IPS-15b (cell line): ENCODE data around the gene KIF23.
"Not testable (repeated sequence)": the region's sequence is repeated elsewhere in the genome, so short reads cannot be mapped to it uniquely, and the experiment has no call there.

Source experiments
- H3K27me3 ChIP-seq: one replicate; pipeline ENCODE4 v1.6.1; 2013; ENCODE audit warnings: low read length; ENCODE audit not compliant: control insufficient read depth, insufficient read depth
- H3K36me3 ChIP-seq: one replicate; pipeline ENCODE4 v1.6.1; 2013; ENCODE audit warnings: low read length; ENCODE audit not compliant: control insufficient read depth, insufficient read depth
- H3K4me1 ChIP-seq: one replicate; pipeline ENCODE4 v1.6.1; 2013; ENCODE audit warnings: mild to moderate bottlenecking, low read length; ENCODE audit not compliant: control insufficient read depth, insufficient read depth
- H3K4me3 ChIP-seq: one replicate; pipeline ENCODE4 v1.5.1; 2013; ENCODE audit warnings: low read depth, low read length
- H3K9ac ChIP-seq: one replicate; pipeline ENCODE4 v1.6.1; 2013; ENCODE audit warnings: low read depth, mild to moderate bottlenecking, low read length
- H3K9me3 ChIP-seq: one replicate; pipeline ENCODE4 v1.6.1; 2013; ENCODE audit warnings: mild to moderate bottlenecking, low read length; ENCODE audit not compliant: control insufficient read depth, insufficient read depth

Gene KIF23

GRCh38 chr15:69443032-69443611 is 29.0 kb downstream of the KIF23 start:
- Histone ChIP-seq H3K4me1 (no peaks in the 10 kb centered on the region), H3K4me3 (no peak overlapping the region), H3K9ac (no peak overlapping the region), H3K36me3 (peaks cover 24% of the 10 kb centered on the region), H3K9me3 (no peaks in the 10 kb centered on the region), H3K27me3 (no peaks in the 10 kb centered on the region)

- peaks cover 20% of the 10 kb centered on the region for H3K36me3 ChIP-seq
Measured at GRCh38 chr15:69444686-69445085, 30.5 kb downstream of the KIF23 start.

GRCh38 chr15:69446953-69447352 is 32.8 kb downstream of the KIF23 start:
- H3K36me3 ChIP-seq, result peaks cover 14% of the 10 kb centered on the region
- no peak overlapping the region for H3K4me3 ChIP-seq
- H3K9ac ChIP-seq, result no peak overlapping the region
- H3K9me3 ChIP-seq, result no peaks in the 10 kb centered on the region
- no peaks in the 10 kb centered on the region for H3K4me1 ChIP-seq
- no peaks in the 10 kb centered on the region for H3K27me3 ChIP-seq

More at GRCh38 chr15:69444686-69445085, 30.5 kb downstream of the KIF23 start:
- Histone ChIP-seq H3K9me3 (no peaks in the 10 kb centered on the region), H3K4me3 (no peak overlapping the region), H3K9ac (no peak overlapping the region), H3K27me3 (no peaks in the 10 kb centered on the region), H3K4me1 (no peaks in the 10 kb centered on the region)

GRCh38 chr15:69450221-69450620 is 36.1 kb downstream of the KIF23 start:
- not testable (repeated sequence) for H3K4me3 ChIP-seq, H3K4me1 ChIP-seq, H3K9me3 ChIP-seq, H3K9ac ChIP-seq, H3K27me3 ChIP-seq
- H3K36me3 ChIP-seq, result peaks cover 22% of the 10 kb centered on the region

- H3K4me1 ChIP-seq, result no peaks in the 10 kb centered on the region
- H3K9me3 ChIP-seq, result no peaks in the 10 kb centered on the region
- H3K36me3 ChIP-seq, result peaks cover 27% of the 10 kb centered on the region
- H3K4me3 ChIP-seq, result no peak overlapping the region
- no peaks in the 10 kb centered on the region for H3K27me3 ChIP-seq
- H3K9ac ChIP-seq, result no peak overlapping the region
Measured at GRCh38 chr15:69450968-69451695, 37.0 kb downstream of the KIF23 start.

GRCh38 chr15:69451951-69452691 is 38.0 kb downstream of the KIF23 start:
- H3K36me3 ChIP-seq, result peaks cover 20% of the 10 kb centered on the region
- H3K4me3 ChIP-seq, result peak overlapping the region; percentile 65
- H3K4me1 ChIP-seq, result no peaks in the 10 kb centered on the region
- H3K9me3 ChIP-seq, result no peaks in the 10 kb centered on the region
- peak overlapping the region; percentile 70 for H3K9ac ChIP-seq
- no peaks in the 10 kb centered on the region for H3K27me3 ChIP-seq

DNA sequence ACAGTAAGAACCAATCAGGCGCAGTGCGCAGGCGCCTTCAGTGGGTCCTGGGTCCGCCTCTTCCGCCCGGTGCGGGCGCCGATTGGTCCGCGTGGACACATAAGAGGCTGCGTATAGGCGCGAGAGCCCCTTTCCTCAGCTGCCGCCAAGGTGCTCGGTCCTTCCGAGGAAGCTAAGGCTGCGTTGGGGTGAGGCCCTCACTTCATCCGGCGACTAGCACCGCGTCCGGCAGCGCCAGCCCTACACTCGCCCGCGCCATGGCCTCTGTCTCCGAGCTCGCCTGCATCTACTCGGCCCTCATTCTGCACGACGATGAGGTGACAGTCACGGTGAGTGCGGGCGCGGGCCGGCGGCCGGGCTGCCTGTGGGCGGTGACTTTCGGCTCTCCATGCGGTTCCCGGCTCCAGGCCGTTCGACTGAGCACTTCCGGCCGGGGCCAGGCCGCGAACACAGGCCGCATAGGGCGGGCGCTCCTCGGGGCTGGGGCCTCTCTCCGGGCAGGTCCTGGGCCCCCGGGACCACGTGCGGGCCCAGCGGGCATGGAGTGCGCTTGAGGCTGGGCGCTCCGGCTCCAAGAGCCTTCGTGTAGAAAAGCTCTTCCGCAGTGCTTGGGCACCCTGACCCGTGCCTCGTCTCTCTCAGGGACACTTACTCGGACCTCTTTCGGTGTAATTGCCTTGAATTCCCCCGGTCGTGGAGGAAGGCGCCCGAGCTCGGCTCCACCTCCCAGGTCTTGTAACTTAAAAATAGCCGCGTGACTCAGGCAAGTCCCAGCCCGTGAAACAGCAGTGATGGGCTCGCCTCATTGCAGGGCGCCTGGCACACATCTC is 38.8 kb downstream of the KIF23 start, which contains the start of gene RPLP1:
Gene RPLP1, plus strand, starts transcription at position 127 of the 830 bp plus-strand sequence. Its CDS starts 131 bp downstream, at position 258.
- Histone ChIP-seq H3K4me3 (peak within 1 kb of the TSS; percentile 65), H3K9ac (peak within 1 kb of the TSS; percentile 92), H3K27me3 (no peaks in the 10 kb centered on the region), H3K4me1 (no peaks in the 10 kb centered on the region), H3K36me3 (peaks cover 16% of the 10 kb centered on the region), H3K9me3 (no peaks in the 10 kb centered on the region)

GRCh38 chr15:69454953-69455352 is 40.8 kb downstream of the KIF23 start:
- Histone ChIP-seq H3K27me3 (no peaks in the 10 kb centered on the region), H3K36me3 (peaks cover 16% of the 10 kb centered on the region), H3K4me1 (no peaks in the 10 kb centered on the region), H3K9me3 (no peaks in the 10 kb centered on the region), H3K4me3 (peak overlapping the region; percentile 65), H3K9ac (peak overlapping the region; percentile 2)

DNA sequence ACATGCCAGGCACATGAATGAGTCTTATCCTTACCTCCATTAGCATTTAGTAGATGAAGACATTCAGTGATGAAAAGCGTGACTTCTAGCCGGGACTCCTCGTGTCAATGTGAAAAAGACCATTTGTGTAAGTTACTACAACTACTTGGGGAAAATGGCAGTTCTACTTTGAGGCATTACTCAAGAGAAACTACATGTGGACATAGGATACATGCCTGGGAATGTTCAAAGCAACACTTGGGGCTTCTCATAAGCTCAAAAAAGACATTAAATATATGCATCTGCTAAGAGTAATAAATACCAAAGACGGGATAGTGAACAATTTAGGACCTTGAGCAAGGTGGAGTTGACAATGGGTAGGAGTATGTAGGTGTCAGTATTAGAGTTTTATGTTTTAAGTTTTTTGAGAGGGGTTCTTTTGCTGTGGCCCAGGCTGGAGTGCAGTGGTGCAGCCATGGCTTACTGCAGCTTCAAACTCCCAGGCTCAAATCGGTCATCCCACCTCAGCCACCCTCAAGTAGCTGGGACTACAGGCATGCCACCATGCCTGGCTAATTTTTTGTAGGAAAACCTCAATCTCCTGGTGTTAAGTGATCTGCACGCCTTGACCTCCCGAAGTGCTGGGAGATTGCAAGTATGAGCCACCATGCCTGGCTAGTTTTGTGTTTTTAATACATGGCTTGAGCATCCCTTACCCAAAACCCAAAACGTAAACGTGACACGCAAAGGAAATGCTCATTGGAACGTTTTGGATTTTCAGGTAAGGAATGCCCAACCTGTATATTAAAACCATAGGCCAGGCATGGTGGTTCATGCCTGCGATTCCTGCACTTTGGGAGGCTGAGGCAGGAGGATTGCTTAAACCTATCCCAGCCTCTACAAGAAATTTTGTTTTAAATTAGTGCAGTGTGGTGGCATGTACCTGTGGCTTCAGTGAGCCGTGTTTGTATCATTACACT is 42.3 kb downstream of the KIF23 start:
- Histone ChIP-seq H3K4me1 (no peaks in the 10 kb centered on the region), H3K27me3 (no peaks in the 10 kb centered on the region), H3K4me3 (no peak overlapping the region), H3K9me3 (no peaks in the 10 kb centered on the region), H3K9ac (no peak overlapping the region), H3K36me3 (peaks cover 16% of the 10 kb centered on the region)

DNA sequence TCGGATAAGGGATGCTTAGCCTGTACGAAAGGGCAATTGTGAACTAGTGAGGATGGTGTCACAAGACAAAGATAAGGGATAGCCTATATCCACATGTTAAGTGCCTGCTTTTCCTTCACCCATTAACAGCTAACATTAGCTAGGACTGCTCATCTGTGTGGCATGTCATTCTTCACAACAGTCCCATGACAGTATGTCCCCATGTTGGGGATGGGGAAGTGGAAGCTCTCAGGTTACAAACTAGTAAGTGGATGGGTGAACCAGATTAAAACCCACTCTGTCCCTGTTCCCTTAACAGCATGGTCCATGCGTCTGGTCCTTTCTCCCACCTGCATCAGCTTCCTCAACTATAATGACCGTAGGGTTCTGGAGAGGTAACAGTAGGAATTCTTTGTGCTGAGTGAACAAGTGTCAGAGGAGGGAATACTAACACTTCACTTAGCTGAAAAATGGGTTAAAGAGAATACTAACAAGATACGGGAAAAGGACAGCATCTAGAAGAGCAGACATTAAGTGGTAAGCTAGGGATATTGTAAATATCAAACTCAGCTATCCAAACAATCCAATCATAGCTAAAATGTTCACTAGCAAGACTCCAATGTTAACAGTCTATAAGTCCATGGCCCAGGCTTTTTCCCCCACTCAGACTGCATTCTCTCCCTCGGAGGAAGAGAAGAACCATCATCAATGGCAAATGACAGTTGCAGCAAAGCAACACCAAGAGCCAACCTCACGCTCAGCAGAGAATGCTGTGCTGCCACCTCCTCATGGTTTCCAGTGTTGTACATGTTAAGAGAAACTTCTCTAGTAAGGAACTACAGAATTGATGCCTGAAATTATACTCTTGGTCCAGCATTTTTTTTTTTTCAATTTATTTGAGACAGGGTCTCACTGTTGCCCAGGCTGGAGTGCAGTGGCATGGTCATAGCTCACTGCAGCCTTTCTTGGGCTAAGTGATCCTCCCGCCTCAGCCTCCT is 43.4 kb downstream of the KIF23 start:
- H3K9ac ChIP-seq, result no peak overlapping the region

More for the DNA sequence above, 43.4 kb downstream of the KIF23 start:
- Histone ChIP-seq H3K27me3 (no peaks in the 10 kb centered on the region), H3K4me3 (no peak overlapping the region), H3K4me1 (no peaks in the 10 kb centered on the region), H3K9me3 (no peaks in the 10 kb centered on the region), H3K36me3 (peaks cover 16% of the 10 kb centered on the region)
